H9 (cell line): ENCODE data around the gene RPS6KA1. TPM values are rescaled to one million over a fixed set of nuclear protein-coding genes. Genes with fewer than 3 reads are reported as not detected.

Source experiments
- DNase-seq: peaks from one replicate; pipeline ENCODE4 v3.0.0-alpha.2; 2017
- H2AFZ ChIP-seq: one replicate; pipeline ENCODE4 v1.6.1; 2013; ENCODE audit warnings: mild to moderate bottlenecking, low read length, control low read depth, moderate library complexity
- H2AK5ac ChIP-seq: 2 replicates; pipeline ENCODE4 v1.6.1; 2013; ENCODE audit warnings: low read length, control low read depth, mixed read lengths; ENCODE audit not compliant: insufficient read length
- H2BK120ac ChIP-seq: one replicate; pipeline ENCODE4 v1.6.1; 2013; ENCODE audit warnings: low read depth, mild to moderate bottlenecking, low read length, control low read depth, inconsistent platforms; ENCODE audit not compliant: poor library complexity, severe bottlenecking
- H2BK12ac ChIP-seq: 2 replicates; pipeline ENCODE4 v1.6.1; 2013; ENCODE audit warnings: low read length, control low read depth, mixed read lengths, low read depth; ENCODE audit not compliant: insufficient read length
- H2BK15ac ChIP-seq: 2 replicates; pipeline ENCODE4 v1.6.1; 2013; ENCODE audit warnings: low read depth, low read length, control low read depth
- H2BK20ac ChIP-seq: one replicate; pipeline ENCODE4 v1.6.1; 2013; ENCODE audit warnings: low read depth, mild to moderate bottlenecking, low read length, control low read depth, inconsistent platforms; ENCODE audit not compliant: poor library complexity, severe bottlenecking
- H2BK5ac ChIP-seq: 2 replicates; pipeline ENCODE4 v1.6.1; 2013; ENCODE audit warnings: low read length, control low read depth, mixed read lengths; ENCODE audit not compliant: insufficient read length
- H3K14ac ChIP-seq: 2 replicates; pipeline ENCODE4 v1.6.1; 2013; ENCODE audit warnings: low read length, control low read depth; ENCODE audit not compliant: insufficient read depth
- H3K18ac ChIP-seq: 2 replicates; pipeline ENCODE4 v1.6.1; 2013; ENCODE audit warnings: low read depth, mild to moderate bottlenecking, mixed read lengths, low read length, control low read depth; ENCODE audit not compliant: insufficient read length
- H3K23ac ChIP-seq: 2 replicates; pipeline ENCODE4 v1.6.1; 2013; ENCODE audit warnings: low read length, control low read depth, mixed read lengths, low read depth; ENCODE audit not compliant: insufficient read length
- H3K23me2 ChIP-seq: 2 replicates; pipeline ENCODE4 v1.6.1; 2013; ENCODE audit warnings: low read depth, mild to moderate bottlenecking, mixed read lengths, low read length, control low read depth; ENCODE audit not compliant: insufficient read length, poor library complexity, severe bottlenecking
- H3K27ac ChIP-seq: 2 replicates; pipeline ENCODE4 v1.5.1; 2013; ENCODE audit warnings: low read length, control low read depth, mixed read lengths, low read depth; ENCODE audit not compliant: insufficient read length
- H3K27me3 ChIP-seq: 2 replicates; pipeline ENCODE4 v1.6.1; 2013; ENCODE audit warnings: low read length, control low read depth, inconsistent platforms; ENCODE audit not compliant: insufficient read depth
- H3K4ac ChIP-seq: 2 replicates; pipeline ENCODE4 v1.6.1; 2013; ENCODE audit warnings: low read depth, mild to moderate bottlenecking, control low read depth, inconsistent platforms, low read length, moderate library complexity
- H3K4me1 ChIP-seq: 2 replicates; pipeline ENCODE4 v1.6.1; 2013; ENCODE audit warnings: low read length, control low read depth, inconsistent platforms; ENCODE audit not compliant: insufficient read depth
- H3K4me2 ChIP-seq: 2 replicates; pipeline ENCODE4 v1.6.1; 2013; ENCODE audit warnings: low read length, control low read depth, mixed read lengths; ENCODE audit not compliant: insufficient read length, insufficient read depth
- H3K56ac ChIP-seq: 2 replicates; pipeline ENCODE4 v1.6.1; 2013; ENCODE audit warnings: low read depth, mild to moderate bottlenecking, mixed read lengths, low read length, control low read depth; ENCODE audit not compliant: insufficient read length
- H3K79me1 ChIP-seq: 2 replicates; pipeline ENCODE4 v1.6.1; 2013; ENCODE audit warnings: low read depth, mild to moderate bottlenecking, moderate library complexity, low read length, control low read depth, inconsistent platforms; ENCODE audit not compliant: insufficient read depth, poor library complexity, severe bottlenecking
- H3K79me2 ChIP-seq: 2 replicates; pipeline ENCODE4 v1.6.1; 2013; ENCODE audit warnings: low read length, control low read depth, inconsistent platforms; ENCODE audit not compliant: insufficient read depth
- H3K9ac ChIP-seq: 2 replicates; pipeline ENCODE4 v1.6.1; 2013; ENCODE audit warnings: low read length, control low read depth, mixed read lengths; ENCODE audit not compliant: insufficient read length; ENCODE audit errors: extremely low read depth
- H3K9me3 ChIP-seq: one replicate; pipeline ENCODE4 v1.6.1; 2013; ENCODE audit warnings: low read depth, low read length, inconsistent platforms; ENCODE audit not compliant: control insufficient read depth
- H3T11ph ChIP-seq: one replicate; pipeline ENCODE4 v1.6.1; 2013; ENCODE audit warnings: mild to moderate bottlenecking, low read length, control low read depth, inconsistent platforms
- H4K20me1 ChIP-seq: one replicate; pipeline ENCODE4 v1.6.1; 2013; ENCODE audit not compliant: control insufficient read depth, insufficient read length, insufficient read depth
- H4K5ac ChIP-seq: 2 replicates; pipeline ENCODE4 v1.6.1; 2013; ENCODE audit warnings: low read depth, mild to moderate bottlenecking, mixed read lengths, low read length, control low read depth; ENCODE audit not compliant: insufficient read length
- H4K8ac ChIP-seq: replicated peaks from 2 replicates; pipeline ENCODE4 v1.6.1; 2013; ENCODE audit warnings: low read length, control low read depth, mixed read lengths, low read depth; ENCODE audit not compliant: insufficient read length
- H4K91ac ChIP-seq: 2 replicates; pipeline ENCODE4 v1.6.1; 2013; ENCODE audit warnings: low read depth, mild to moderate bottlenecking, moderate library complexity, mixed read lengths, low read length, control low read depth; ENCODE audit not compliant: insufficient read length
- H3K27ac Mint-ChIP-seq, 3 experiments: 2 replicates in 2 of 3; 3 replicates in 1 of 3; pipeline ENCODE4 v1.8.0; 2020 to 2021; ENCODE audit warnings: mixed read lengths in 3 of 3, mild to moderate bottlenecking in 1 of 3, moderate library complexity in 1 of 3
- H3K27me3 Mint-ChIP-seq: 2 replicates; pipeline ENCODE4 v1.8.0; 2021; ENCODE audit warnings: low read depth, mild to moderate bottlenecking, moderate library complexity, mixed read lengths
- H3K36me3 Mint-ChIP-seq, 3 experiments: 2 replicates in 2 of 3; 3 replicates in 1 of 3; pipeline ENCODE4 v1.8.0; 2020 to 2021; ENCODE audit warnings: low read depth in 3 of 3, mixed read lengths in 3 of 3; ENCODE audit not compliant: insufficient read depth in 1 of 3
- H3K4me1 Mint-ChIP-seq, 2 experiments: 2 replicates each; pipeline ENCODE4 v1.8.0; 2020; ENCODE audit warnings: mixed read lengths in 2 of 2
- H3K4me3 Mint-ChIP-seq, 2 experiments: 2 replicates in 1 of 2; 3 replicates in 1 of 2; pipeline ENCODE4 v1.8.0; 2020 to 2021; ENCODE audit warnings: mild to moderate bottlenecking in 2 of 2, mixed read lengths in 2 of 2, moderate library complexity in 1 of 2
- H3K9me3 Mint-ChIP-seq, 2 experiments: 2 replicates in 1 of 2; 3 replicates in 1 of 2; pipeline ENCODE4 v1.8.0; 2020; ENCODE audit warnings: mild to moderate bottlenecking in 2 of 2, mixed read lengths in 2 of 2, moderate library complexity in 1 of 2
- CTCF ChIP-seq: fragments of 200-600 bp; sonication (generic); conservative IDR thresholded peaks from 3 replicates; pipeline ENCODE4 v1.8.0; 2021; ENCODE audit warnings: antibody characterized with exemption, mild to moderate bottlenecking
- WGBS: extraction: QIAGEN DNeasy Blood & Tissue Kit; methylation state at CpG from one replicate; pipeline ENCODE4 v1.1.7; 2013; ENCODE audit warnings: missing lambda C conversion rate, low lambda C conversion rate, mixed read lengths; ENCODE audit not compliant: insufficient read length; ENCODE audit errors: extremely low coverage; 5-methylcytosine and 5-hydroxymethylcytosine counted together
- total RNA-seq: library from RNA; stranded (reverse); gene quantifications from 2 replicates; pipeline ENCODE4 v1.2.1, GENCODE V29; 2021

The RPS6KA1 gene
- total RNA-seq, 1 experiment from 2014 or later: 45.3 TPM

DNA sequence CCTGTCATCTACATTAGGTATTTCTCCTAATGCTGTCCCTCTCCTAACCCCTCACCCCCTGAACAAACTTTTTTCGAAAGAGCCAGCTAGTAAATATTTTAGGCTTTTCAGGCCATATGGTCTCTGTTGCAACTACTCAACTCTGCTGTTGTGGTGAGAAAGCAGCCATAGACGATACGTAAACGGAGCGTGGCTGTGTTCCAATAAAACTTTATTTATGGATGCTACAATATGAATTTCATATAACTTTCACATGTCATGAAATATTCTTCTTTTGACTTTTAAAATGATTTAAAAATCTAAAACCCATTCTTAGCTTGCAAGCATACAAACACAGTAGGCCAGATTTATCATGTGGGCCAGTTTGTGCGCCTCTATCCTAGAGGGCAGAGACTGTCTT lies 11.2 kb upstream of the RPS6KA1 start:
- no peak overlapping the region for H3K23ac ChIP-seq
- no CpG with 5 or more reads among the region's 6 CpGs for WGBS
- peaks cover 8% of the 10 kb centered on the region for H3K27me3 Mint-ChIP-seq

More for the DNA sequence above, 11.2 kb upstream of the RPS6KA1 start:
- Histone ChIP-seq H3K27me3 (no peaks in the 10 kb centered on the region), H3K56ac (no peak overlapping the region), H2BK20ac (no peak overlapping the region), H3K18ac (no peak overlapping the region), H2BK12ac (no peak overlapping the region), H3K4ac (no peak overlapping the region), H3K4me1 (no peaks in the 10 kb centered on the region), H3K9me3 (no peaks in the 10 kb centered on the region), H2BK5ac (no peak overlapping the region), H2AK5ac (no peak overlapping the region), H3K23me2 (no peaks in the 10 kb centered on the region), H4K5ac (no peak overlapping the region), H3K4me2 (no peak overlapping the region), H3K14ac (no peak overlapping the region), H4K20me1 (no peaks in the 10 kb centered on the region), H4K91ac (no peak overlapping the region), H4K8ac (no peak overlapping the region), H3K79me1 (no peaks in the 10 kb centered on the region), H3K27ac (no peak overlapping the region), H3K79me2 (no peaks in the 10 kb centered on the region), H2BK120ac (no peak overlapping the region), H3K9ac (no peak overlapping the region), H2AFZ (no peak overlapping the region), H3T11ph (no peak overlapping the region), H2BK15ac (no peak overlapping the region)
- no peaks in the 10 kb centered on the region for H3K36me3 Mint-ChIP-seq
- no peak for DNase-seq
- no peak overlapping the region for H3K4me3 Mint-ChIP-seq
- TF ChIP-seq CTCF: no peak
- H3K9me3 Mint-ChIP-seq: peaks cover 0 to 3% of the 10 kb centered on the region in 2 experiments; a peak in 1 of 5 replicates
- peaks cover 11 to 15% of the 10 kb centered on the region in 2 experiments for H3K4me1 Mint-ChIP-seq
- no peak overlapping the region for H3K27ac Mint-ChIP-seq
